ENCODE data around the gene SMIM10L2A. TPM values are rescaled to one million over a fixed set of nuclear protein-coding genes. Genes with fewer than 3 reads are reported as not detected.
"Not testable (repeated sequence)": the region's sequence is repeated elsewhere in the genome, so short reads cannot be mapped to it uniquely, and the experiment has no call there.

The SMIM10L2A gene
- polyA plus RNA-seq (ENCODE audit: insufficient read length in 4 of 4): 10 to 100 TPM; 10.0 to 11.2 (median 10.8) TPM

- DNase-seq (ENCODE audit: low read depth in 4 of 4, low spot score in 2 of 4): no peak
Measured at GRCh38 chrX:135421932-135422809, at the start of gene SMIM10L2A. Gene SMIM10L2A (plus strand): TSS chrX:135421944. CDS start chrX:135422132, 188 bp downstream.

GRCh38 chrX:135373357-135373756 is 48.4 kb upstream of the SMIM10L2A start:
- DNase-seq (ENCODE audit: low read depth in 4 of 4, low spot score in 2 of 4): no peak

GRCh38 chrX:135382260-135382659 is 39.5 kb upstream of the SMIM10L2A start:
- no peak for DNase-seq (ENCODE audit: low read depth in 4 of 4, low spot score in 2 of 4)

- DNase-seq (ENCODE audit: low read depth in 4 of 4, low spot score in 2 of 4): no peak
Measured at GRCh38 chrX:135383249-135383648, 38.5 kb upstream of the SMIM10L2A start.

- no peak for DNase-seq (ENCODE audit: low read depth in 4 of 4, low spot score in 2 of 4)
Measured at GRCh38 chrX:135384161-135384836, 37.4 kb upstream of the SMIM10L2A start.

- no peak for DNase-seq (ENCODE audit: low read depth in 4 of 4, low spot score in 2 of 4)
Measured at GRCh38 chrX:135388841-135389240, 32.9 kb upstream of the SMIM10L2A start.

GRCh38 chrX:135389243-135389642 is 32.5 kb upstream of the SMIM10L2A start:
- DNase-seq (ENCODE audit: low read depth in 4 of 4, low spot score in 2 of 4): no peak

GRCh38 chrX:135389717-135390116 is 32.0 kb upstream of the SMIM10L2A start:
- no peak for DNase-seq (ENCODE audit: low read depth in 4 of 4, low spot score in 2 of 4)

GRCh38 chrX:135391734-135392133 is 30.0 kb upstream of the SMIM10L2A start:
- no peak for DNase-seq (ENCODE audit: low read depth in 4 of 4, low spot score in 2 of 4)

- DNase-seq (ENCODE audit: low read depth in 4 of 4, low spot score in 2 of 4): no peak
Measured at GRCh38 chrX:135393051-135393450, 28.7 kb upstream of the SMIM10L2A start.

GRCh38 chrX:135395064-135395463 is 26.7 kb upstream of the SMIM10L2A start:
- no peak for DNase-seq (ENCODE audit: low read depth in 4 of 4, low spot score in 2 of 4)

GRCh38 chrX:135396109-135396508 is 25.6 kb upstream of the SMIM10L2A start:
- no peak for DNase-seq (ENCODE audit: low read depth in 4 of 4, low spot score in 2 of 4)

- no peak for DNase-seq (ENCODE audit: low read depth in 4 of 4, low spot score in 2 of 4)
Measured at GRCh38 chrX:135396566-135396965, 25.2 kb upstream of the SMIM10L2A start.

GRCh38 chrX:135397652-135398051 is 24.1 kb upstream of the SMIM10L2A start:
- no peak for DNase-seq (ENCODE audit: low read depth in 4 of 4, low spot score in 2 of 4)

GRCh38 chrX:135403374-135403773 is 18.4 kb upstream of the SMIM10L2A start:
- no peak for DNase-seq (ENCODE audit: low read depth in 4 of 4, low spot score in 2 of 4)

GRCh38 chrX:135406428-135406827 is 15.3 kb upstream of the SMIM10L2A start:
- not testable (repeated sequence) for DNase-seq (ENCODE audit: low read depth in 4 of 4, low spot score in 2 of 4)

GRCh38 chrX:135408794-135409193 is 12.9 kb upstream of the SMIM10L2A start:
- no peak for DNase-seq (ENCODE audit: low read depth in 4 of 4, low spot score in 2 of 4)

GRCh38 chrX:135410861-135411627 is 10.7 kb upstream of the SMIM10L2A start:
- no peak for DNase-seq (ENCODE audit: low read depth in 4 of 4, low spot score in 2 of 4)

GRCh38 chrX:135411893-135412292 is 9.9 kb upstream of the SMIM10L2A start:
- DNase-seq (ENCODE audit: low read depth in 4 of 4, low spot score in 2 of 4): no peak

GRCh38 chrX:135416546-135416945 is 5.2 kb upstream of the SMIM10L2A start:
- DNase-seq (ENCODE audit: low read depth in 4 of 4, low spot score in 2 of 4): no peak

GRCh38 chrX:135420831-135421230 is 913 bp upstream of the SMIM10L2A start:
- no peak for DNase-seq (ENCODE audit: low read depth in 4 of 4, low spot score in 2 of 4)
